GM18861 (cell line): ENCODE data around the gene CYRIA.

Experiments
- ATAC-seq: cut with Tn5 transposase; IDR thresholded peaks from one replicate; pipeline ENCODE4 v1.9.1; 2021; ENCODE audit not compliant: unreplicated experiment

The CYRIA gene

DNA sequence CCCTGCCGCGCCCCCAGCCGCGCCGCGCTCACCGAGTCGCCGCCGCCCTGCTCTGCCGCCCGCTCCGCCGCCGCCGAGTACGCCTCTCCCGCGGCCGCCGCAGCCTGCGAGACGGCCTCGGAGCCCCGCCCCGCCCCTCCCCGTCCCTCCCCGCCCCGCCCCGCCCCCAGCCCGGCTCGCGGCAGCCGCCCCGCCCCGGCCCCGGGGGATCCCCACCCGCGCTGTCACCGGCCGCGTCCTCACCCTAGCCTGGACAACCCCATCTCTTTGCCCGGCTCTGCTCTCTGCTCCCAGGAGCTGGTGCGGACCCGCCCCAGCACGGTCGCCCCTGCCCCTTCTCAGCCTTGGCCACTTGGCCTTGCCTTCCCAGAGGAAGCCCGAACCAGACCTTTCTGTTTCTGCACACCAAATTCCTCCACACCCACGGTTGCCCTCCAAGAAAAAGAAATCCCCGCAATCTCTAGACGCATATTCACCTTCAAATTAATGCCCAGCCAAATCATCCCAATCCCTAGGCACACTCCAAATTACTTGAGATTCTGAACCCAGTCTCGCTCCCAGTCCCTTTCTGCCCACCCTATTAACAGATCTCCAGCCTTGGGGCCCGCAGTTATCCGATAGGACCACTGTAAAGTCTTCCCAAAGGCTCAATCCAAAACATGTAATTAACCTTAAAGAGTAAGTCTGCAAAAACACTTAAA, at the start of gene CYRIA:
Gene CYRIA, minus strand, starts transcription at position 87 of the 701 bp plus-strand sequence. CDS start 77,715 bp downstream, outside the sequence.
- peak; percentile 47 for ATAC-seq

- ATAC-seq, result peak; percentile 72
Measured at GRCh38 chr2:16713011-16713423, 47.4 kb upstream of the CYRIA start.

DNA sequence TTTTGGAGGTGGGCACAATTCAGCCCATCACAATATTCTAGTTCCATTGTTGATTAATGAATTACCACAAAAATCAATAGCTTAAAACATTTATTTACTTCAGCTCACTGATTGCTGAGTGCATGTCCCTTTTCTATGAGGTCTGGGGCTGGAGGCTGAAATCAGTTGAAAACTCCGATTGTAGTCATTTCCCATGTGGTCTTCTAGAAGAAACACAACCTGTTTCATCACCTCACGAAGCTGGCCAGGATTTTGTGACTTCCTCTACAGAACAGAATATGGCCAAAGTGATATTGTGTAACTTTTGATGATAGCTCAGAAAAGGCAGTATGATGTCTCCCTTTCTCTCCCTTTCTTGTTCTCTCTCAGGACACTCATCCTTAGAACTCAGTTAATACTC, 44.1 kb upstream of the CYRIA start:
- no peak for ATAC-seq

- ATAC-seq, result no peak
Measured at GRCh38 chr2:16708173-16708572, 42.5 kb upstream of the CYRIA start.

DNA sequence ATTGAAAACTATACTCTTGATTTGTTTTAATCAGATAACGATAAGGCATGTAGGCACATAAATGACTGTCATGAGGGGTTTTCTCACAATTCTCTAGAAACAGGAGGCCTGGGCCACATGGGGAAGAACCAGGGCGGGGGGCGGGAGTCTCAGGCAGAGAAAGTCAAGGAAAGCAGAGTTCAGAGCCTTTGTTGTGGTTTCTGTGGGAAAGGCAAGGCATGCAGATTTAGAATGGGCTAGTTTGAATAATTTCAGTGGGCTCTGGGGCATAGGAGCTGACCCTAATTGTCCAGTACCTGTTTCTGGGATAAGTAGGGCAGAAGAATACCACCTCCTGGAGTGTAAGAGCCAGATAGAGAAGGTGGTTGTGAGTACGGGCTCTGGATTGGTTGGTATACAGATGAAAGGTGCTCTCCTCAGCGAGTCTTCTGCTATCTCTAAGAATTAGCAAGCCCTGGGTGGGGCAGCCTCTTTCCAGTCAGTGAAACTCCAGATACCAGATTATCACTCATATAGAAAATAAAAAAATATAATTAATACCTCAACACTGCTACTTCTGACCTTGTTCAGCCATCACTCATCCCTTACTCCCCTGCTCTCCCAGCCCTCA, 41.5 kb upstream of the CYRIA start:
- no peak for ATAC-seq

GRCh38 chr2:16700551-16701259, 35.1 kb upstream of the CYRIA start:
- no peak for ATAC-seq

DNA sequence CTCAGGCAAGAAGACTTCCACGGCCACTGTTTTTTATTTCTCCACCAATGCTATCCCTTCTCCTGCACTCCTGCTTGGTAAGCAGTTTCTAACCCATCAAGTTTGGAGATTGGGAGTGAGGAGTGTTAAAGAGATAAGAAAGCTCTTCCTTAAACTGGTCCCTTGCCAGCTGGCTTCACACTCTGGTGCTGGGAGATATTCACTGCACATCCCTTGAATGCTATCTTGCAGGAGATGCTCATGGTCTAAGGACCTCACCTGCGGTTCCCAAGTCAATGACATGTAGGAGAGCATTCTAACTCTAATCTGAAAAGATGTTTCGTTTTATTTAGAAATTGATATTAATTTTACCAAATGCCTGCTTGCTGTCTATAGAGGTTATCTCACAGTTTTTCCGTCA, 28.2 kb upstream of the CYRIA start:
- no peak for ATAC-seq

DNA sequence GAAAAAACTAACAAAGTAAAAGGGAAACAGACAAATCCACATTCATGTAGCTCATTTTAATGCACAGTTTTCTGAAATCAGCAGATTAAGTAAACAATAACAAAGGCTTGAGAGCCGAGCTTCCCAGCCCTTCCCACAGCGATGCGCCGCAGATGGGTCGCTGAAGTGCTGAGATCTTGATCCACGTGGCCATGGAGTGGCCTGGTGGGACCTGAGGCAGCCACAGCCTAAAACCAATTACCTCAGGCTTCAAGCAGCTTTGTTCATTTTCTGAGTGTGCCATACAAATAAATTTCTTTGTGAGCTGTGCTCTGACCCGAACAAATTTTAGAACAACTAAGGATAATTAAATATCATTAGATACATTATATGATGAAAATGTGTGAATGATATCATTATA, 25.6 kb upstream of the CYRIA start:
- ATAC-seq, result no peak

GRCh38 chr2:16687955-16688354, 22.3 kb upstream of the CYRIA start:
- ATAC-seq, result no peak

- no peak for ATAC-seq
Measured at GRCh38 chr2:16687222-16687621, 21.6 kb upstream of the CYRIA start.

- ATAC-seq, result no peak
Measured at GRCh38 chr2:16686641-16687040, 21.0 kb upstream of the CYRIA start.

GRCh38 chr2:16685340-16685715, 19.7 kb upstream of the CYRIA start:
- ATAC-seq, result no peak

GRCh38 chr2:16684676-16685339, 19.2 kb upstream of the CYRIA start:
- ATAC-seq, result no peak

DNA sequence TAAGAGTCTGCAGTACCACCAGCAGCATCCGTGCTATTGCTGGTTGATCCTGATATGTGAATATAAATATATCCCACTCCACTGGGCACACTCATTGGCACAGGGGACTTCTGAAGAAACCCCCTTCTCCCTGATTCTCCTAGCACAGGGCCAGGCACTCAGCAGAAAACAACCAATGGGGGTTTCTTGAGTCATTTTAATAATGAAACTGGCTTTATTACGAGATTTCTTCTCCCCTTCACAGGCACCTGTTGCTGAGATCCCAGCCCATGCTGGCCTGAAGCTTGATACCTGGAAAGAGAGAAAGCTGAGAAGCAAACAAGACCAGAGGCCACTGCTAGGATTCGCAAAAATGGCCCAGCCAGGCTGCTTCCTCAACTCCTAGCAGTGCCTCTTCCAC, 17.9 kb upstream of the CYRIA start:
- ATAC-seq, result no peak

DNA sequence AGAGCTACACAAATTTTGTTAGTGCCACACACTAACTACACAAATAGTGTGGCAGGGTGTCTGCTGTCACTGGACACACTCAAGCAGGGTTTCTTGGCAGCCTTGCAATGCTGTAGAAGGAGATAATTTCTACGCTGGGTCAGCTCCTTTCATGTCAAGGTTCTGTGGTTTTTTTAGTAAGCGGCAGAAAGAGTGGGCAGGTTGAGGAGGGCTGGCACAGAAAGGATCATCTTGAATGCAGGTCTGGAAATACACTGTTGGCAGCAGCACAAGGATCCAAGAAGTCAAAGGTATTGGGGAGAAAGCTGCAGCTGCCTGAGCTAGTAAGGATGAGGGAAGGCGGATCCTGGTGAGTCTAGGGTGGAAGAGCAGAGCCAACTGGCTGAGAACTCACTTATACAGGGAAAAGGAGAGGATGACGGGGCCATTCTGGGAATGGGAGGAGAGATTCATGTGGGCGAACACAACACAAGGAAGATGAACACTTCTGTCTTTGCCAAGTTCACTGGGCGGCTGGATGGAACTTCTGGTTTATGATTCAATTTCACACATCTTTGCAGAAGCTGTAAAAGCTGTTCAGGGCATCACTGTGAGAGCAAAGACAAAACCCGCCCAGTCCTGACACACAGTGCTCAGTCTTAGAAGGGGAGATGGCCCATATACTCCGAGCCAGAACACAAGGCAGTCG, 16.9 kb upstream of the CYRIA start:
- ATAC-seq, result no peak

DNA sequence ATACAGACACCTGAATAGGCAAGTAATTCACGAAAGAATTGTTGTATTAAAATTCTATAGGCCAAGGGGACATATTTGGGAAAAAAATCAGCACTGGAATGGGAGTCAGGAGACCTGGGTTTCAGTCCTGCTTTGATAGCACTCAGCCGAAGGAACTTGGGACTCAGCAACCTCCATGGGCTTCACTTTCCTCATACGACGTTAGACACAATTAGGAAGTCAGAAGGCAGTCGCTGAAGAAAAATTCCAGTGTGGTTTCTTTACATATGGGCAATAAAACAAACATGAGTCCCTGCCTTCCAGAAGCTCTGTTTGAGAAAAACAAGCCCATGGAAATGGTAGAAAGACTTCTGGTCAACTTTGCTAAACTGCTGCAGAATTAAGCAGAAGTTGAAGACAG, 15.1 kb upstream of the CYRIA start:
- ATAC-seq, result no peak

GRCh38 chr2:16680304-16680703, 14.7 kb upstream of the CYRIA start:
- no peak for ATAC-seq

GRCh38 chr2:16678964-16679363, 13.3 kb upstream of the CYRIA start:
- ATAC-seq, result no peak

- no peak for ATAC-seq
Measured at GRCh38 chr2:16677875-16678274, 12.2 kb upstream of the CYRIA start.

DNA sequence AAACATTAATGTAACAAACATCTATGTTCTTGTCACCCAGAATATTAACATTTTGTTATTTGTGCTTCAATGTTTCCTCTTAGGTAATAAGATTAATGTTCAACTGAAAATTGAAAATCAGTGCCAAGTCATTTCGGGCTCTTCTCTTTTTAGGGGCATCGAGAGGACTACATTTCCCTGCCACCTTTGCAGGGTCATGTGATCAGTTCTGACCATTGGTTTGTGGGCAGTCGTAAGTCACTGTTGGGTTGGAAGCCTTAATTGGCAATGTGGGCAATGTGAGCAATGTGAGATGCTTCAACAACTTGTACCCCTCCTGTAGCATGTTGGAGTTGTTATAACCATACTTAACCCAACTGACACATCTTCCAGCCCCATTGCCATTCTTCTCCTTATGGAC, 10.1 kb upstream of the CYRIA start:
- ATAC-seq, result no peak

GRCh38 chr2:16674154-16674553, 8.5 kb upstream of the CYRIA start:
- no peak for ATAC-seq
